ENCODE data around the gene ZNF57. TPM values are rescaled to one million over a fixed set of nuclear protein-coding genes. Genes with fewer than 3 reads are reported as not detected.

The ZNF57 gene
- total and polyA plus RNA-seq, 2 experiments from 2014 or later: 2.1 to 5.4 TPM

DNA sequence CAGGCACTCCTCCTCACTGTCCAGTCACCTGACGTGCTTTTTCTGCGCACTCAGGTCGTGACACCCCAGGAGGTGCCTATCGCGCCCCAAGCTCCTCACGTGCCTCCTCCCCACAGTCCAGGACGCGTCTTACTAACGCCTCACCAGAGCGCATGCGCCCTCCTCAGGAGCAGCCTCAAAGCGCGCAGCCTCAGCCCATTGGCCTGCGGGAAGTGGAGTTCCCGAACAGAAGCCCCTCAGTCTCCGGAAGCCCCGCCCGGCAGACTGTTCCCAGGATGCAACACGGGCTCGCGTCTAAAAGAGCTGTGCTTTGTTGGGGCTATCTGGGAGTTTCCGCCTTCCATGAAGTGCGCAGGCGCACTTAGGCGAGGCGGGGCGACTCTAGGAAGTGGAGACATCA lies 41.9 kb upstream of the ZNF57 start:
- Histone ChIP-seq H3K27me3 (no peaks in the 10 kb centered on the region), H3K27ac (no peak overlapping the region), H3K4me1 (ENCODE audit: low read depth) (no peaks in the 10 kb centered on the region), H3K4me3 (no peak overlapping the region), H3K36me3 (peaks cover 9% of the 10 kb centered on the region), H3K9me3 (ENCODE audit: low read depth) (peaks cover 5% of the 10 kb centered on the region)
- no peak for DNase-seq (ENCODE audit: low read depth in 1 of 2, low spot score in 1 of 2)
- no peak for TF ChIP-seq CTCF (IDR thresholded peaks at IDR 0.05; ENCODE audit: low read depth, low read length)

DNA sequence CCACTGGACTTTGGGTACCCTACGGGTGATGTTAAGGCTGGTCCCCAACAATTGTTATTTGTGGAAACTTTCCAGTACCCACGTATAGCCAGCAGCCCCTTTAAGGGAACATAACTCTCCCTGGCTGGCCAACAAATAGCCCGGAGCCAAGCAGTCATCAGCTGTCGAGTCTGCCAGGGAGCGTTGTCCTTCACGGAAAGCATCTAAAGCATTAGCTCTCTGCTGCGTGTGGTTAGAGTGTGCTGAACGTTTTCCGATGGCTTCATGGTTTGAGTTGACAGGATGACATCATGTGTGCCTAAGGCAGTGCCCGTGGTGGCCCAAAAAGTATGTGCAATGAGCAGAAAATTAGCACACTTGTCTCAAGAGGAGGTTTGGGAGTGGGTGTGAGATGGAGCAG lies 36.9 kb upstream of the ZNF57 start:
- no peak for TF ChIP-seq CTCF (IDR thresholded peaks at IDR 0.05; ENCODE audit: low read depth, low read length)
- no peak for DNase-seq (ENCODE audit: low read depth in 1 of 2, low spot score in 1 of 2)
- Histone ChIP-seq H3K4me1 (ENCODE audit: low read depth) (no peaks in the 10 kb centered on the region), H3K4me3 (no peak overlapping the region), H3K27ac (no peak overlapping the region), H3K36me3 (no peaks in the 10 kb centered on the region), H3K27me3 (no peaks in the 10 kb centered on the region), H3K9me3 (ENCODE audit: low read depth) (no peaks in the 10 kb centered on the region)

DNA sequence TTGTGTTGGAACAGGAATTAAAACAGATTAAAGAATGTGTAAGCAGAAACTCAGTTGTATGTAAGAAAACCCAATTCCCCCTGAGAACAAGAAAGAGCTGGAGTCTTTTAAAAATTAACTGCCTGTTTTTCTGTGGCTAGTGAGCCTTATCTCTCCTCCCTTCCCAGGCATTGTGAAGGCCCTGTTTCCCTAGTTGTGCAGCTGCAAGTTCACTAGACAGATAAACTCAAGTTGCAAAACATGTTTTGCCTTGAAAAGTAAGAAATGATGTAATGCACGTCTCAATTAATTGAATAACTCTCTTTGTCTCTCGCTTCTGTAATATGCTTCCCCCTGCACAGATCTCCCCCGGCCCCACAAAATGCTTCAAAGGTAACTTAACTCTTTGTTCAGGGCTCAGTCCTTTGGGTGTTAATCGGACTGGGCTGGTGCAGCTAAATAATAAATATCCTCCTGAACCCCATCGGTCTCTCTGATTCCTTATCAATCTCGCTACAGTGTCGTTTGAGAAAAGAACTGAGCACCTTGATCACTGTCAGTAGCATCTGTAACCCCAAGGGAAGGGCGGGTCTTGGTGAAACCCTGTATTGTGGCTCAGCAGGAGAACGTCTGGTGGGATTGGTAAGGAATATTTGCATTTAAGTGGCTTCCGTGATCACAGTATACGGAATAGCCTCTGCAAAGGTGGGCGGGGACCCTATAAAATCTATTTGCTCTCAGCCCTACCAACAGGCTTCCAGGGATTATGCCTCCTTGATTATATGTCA lies 35.2 kb upstream of the ZNF57 start:
- Histone ChIP-seq H3K36me3 (no peaks in the 10 kb centered on the region), H3K27ac (no peak overlapping the region), H3K4me1 (ENCODE audit: low read depth) (no peaks in the 10 kb centered on the region), H3K9me3 (ENCODE audit: low read depth) (no peaks in the 10 kb centered on the region), H3K27me3 (no peaks in the 10 kb centered on the region), H3K4me3 (no peak overlapping the region)
- no peak for TF ChIP-seq CTCF (IDR thresholded peaks at IDR 0.05; ENCODE audit: low read depth, low read length)
- DNase-seq (ENCODE audit: low read depth in 1 of 2, low spot score in 1 of 2): peak in 1 of 2 donors; percentile 40

DNA sequence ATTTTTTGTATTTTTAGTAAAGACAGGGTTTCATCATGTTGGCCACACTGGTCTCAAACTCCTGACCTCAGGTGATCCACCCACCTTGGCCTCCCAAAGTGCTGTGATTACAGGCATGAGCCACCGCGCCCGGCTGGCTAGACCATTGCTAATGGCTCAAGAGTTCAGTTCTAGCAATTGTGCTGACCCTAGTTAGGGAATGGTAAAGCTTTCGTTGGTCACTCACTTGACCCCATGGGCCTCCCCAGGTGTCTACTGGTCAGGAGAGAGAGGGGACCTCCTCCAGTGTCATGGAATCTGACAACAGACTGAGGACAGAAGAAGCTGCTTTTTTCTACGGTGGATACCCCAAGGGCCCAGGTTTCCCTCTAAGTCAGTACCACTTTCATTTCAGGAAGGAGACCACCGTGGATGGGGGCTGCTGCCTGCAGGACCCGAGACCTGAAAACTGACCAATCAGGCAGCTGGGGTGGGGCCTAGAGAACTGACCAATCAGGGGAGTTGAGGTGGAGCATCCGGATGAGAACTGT lies 34.2 kb upstream of the ZNF57 start:
- Histone ChIP-seq H3K27ac (no peak overlapping the region), H3K9me3 (ENCODE audit: low read depth) (no peaks in the 10 kb centered on the region), H3K27me3 (no peaks in the 10 kb centered on the region), H3K4me1 (ENCODE audit: low read depth) (no peaks in the 10 kb centered on the region), H3K4me3 (no peak overlapping the region), H3K36me3 (no peaks in the 10 kb centered on the region)
- DNase-seq (ENCODE audit: low read depth in 1 of 2, low spot score in 1 of 2): no peak
- TF ChIP-seq CTCF (IDR thresholded peaks at IDR 0.05; ENCODE audit: low read depth, low read length): no peak

GRCh38 chr19:2867025-2867991 lies 33.4 kb upstream of the ZNF57 start, which contains the start of gene ZNF556:
Gene ZNF556, plus strand, starts transcription at chr19:2867335. Its CDS starts 87 bp downstream, at chr19:2867422.
- H3K27ac ChIP-seq: no peak within 1 kb of the TSS
- no peak within 1 kb of the TSS for H3K4me3 ChIP-seq
- no peaks in the 10 kb centered on the region for H3K4me1 ChIP-seq (ENCODE audit: low read depth)
- no peak for DNase-seq (ENCODE audit: low read depth in 1 of 2, low spot score in 1 of 2)
- H3K36me3 ChIP-seq: no peaks in the 10 kb centered on the region
- H3K9me3 ChIP-seq (ENCODE audit: low read depth): no peaks in the 10 kb centered on the region
- no peaks in the 10 kb centered on the region for H3K27me3 ChIP-seq
- TF ChIP-seq CTCF (IDR thresholded peaks at IDR 0.05; ENCODE audit: low read depth, low read length): no peak

Measured in cardiac muscle cell (in vitro differentiated cells and primary cell).